GM15510 (cell line): ENCODE results near the gene TNPO3.

Source experiments
- POLR2A ChIP-seq: IDR thresholded peaks from 3 replicates; pipeline ENCODE4 v1.6.1; 2011; ENCODE audit warnings: borderline replicate concordance; ENCODE audit not compliant: insufficient read length; ENCODE audit errors: extremely low read depth

The TNPO3 gene

GRCh38 chr7:129041142-129042085 is 13.5 kb downstream of the TNPO3 start:
- no peak for TF ChIP-seq POLR2A

- TF ChIP-seq POLR2A, result no peak
Observed at GRCh38 chr7:129037585-129037984, 17.3 kb downstream of the TNPO3 start.

DNA sequence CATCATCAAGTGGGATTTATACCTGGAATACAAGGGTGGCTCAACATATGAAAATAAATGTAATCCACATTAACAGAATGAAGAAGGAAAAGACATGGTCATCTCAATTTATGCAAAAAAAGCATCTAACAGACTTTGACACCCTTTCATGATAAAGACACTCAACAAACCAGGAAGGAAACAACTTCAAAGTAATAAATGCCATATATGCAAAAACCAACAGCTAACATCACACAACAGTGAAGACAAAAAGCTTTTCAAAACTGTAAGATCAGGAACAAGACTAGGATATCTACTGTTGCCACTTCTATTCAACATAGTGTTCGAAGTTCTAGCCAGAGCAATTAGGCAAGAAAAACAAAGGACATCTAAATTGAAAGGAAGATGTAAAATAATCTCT is 22.9 kb downstream of the TNPO3 start:
- no peak for TF ChIP-seq POLR2A

- no peak for TF ChIP-seq POLR2A
Observed at GRCh38 chr7:129030440-129030839, 24.5 kb downstream of the TNPO3 start.

DNA sequence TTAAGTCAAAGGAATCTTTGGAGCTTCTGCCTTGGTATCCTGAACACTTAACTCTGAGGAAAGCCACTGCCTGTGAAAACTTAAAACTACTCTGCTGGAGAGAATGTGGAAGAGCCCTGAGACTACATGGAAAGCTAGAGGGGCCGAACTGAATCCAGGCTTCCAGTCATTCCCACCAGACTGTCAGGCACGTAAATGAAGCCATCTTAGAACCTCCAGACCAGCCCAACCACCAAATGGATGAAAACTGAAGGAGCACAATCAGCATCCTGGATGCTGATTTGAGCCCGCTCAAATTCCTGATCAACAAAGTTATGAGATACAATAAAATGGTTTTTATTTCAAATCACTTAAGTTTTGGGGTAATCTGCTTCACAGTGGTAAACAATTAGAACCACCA is 30.8 kb downstream of the TNPO3 start:
- no peak for TF ChIP-seq POLR2A

- no peak for TF ChIP-seq POLR2A
Observed at GRCh38 chr7:129021656-129022055, 33.3 kb downstream of the TNPO3 start.

- TF ChIP-seq POLR2A, result no peak
Observed at GRCh38 chr7:129017933-129018538, 36.9 kb downstream of the TNPO3 start.

- TF ChIP-seq POLR2A, result no peak
Observed at GRCh38 chr7:129017264-129017663, 37.6 kb downstream of the TNPO3 start.

GRCh38 chr7:129014501-129015101 is 40.3 kb downstream of the TNPO3 start:
- no peak for TF ChIP-seq POLR2A

- TF ChIP-seq POLR2A, result no peak
Observed at GRCh38 chr7:129013048-129013724, 41.7 kb downstream of the TNPO3 start.

DNA sequence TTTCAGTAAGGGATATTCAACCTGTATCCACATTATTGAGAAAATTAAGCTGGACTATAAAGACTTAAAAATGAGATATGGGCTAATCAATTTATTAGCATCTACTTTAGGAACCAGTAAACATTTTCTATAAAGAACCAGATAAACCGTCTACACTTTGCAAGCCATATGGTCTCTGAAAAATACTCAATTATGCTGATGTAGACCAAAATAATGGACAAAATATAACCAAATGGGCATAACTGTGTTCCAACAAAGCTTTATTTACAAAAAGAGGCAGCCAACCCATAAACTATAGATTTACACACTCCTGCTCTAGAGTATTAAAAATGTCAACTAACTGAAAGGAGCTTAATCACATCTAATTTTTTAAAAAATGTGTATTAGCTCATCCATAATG is 42.3 kb downstream of the TNPO3 start:
- TF ChIP-seq POLR2A, result no peak

- TF ChIP-seq POLR2A, result no peak
Observed at GRCh38 chr7:129010075-129010474, 44.8 kb downstream of the TNPO3 start.

DNA sequence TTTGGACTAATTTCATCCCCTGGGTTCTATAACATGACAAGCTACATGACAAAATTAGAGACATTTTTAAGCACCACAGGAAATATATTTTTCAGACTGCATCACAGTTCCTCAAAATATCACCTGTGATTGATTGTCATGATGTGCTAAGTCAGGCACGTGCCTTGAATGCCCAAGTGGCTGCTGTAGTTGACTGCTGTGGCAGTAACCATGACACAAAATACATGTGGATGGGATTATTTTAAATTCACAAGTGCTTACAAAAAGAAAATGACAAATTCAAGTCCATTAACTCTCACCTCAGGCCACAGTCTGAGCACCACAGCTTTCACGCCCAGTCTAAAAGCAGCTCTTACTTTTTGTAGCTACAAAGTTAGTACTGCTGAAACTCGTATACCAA is 45.5 kb downstream of the TNPO3 start:
- no peak for TF ChIP-seq POLR2A

DNA sequence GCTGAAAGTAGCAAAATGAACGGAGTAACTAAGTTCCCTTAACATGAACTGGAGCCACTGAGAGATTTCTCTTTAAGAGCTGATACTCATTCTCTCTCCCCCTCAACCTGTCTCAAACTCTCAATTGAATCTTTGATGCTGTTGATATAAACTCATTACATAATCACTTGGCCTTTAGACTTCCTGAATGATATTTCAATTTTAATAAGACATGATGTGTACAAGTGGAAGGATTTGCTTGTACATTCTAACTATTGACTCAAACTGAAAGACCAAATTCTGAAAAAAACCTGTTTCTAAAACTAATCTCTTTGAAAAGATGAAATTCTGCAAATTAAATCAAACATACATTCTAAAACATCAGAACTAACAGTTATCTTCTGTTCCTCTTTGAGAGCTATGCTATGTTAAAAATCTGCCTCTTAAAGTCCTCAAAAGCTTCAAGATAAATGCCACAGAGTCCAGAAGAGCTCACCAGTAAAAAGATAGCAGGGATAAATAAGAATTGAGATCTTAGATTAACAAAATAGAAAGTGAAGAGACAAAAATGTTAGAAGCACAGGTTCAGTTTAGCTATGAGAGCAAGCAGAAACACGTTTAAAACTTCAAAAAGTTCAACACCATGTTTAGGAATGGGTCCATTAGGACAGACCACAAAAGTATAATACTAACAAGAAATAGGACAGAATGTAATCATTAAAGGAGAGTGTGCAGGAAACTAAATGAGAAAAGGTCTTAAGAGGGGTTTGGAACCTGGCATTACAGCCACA is 46.1 kb downstream of the TNPO3 start:
- no peak for TF ChIP-seq POLR2A
